ENCODE measurements around the gene SIRPA.
"Not testable (repeated sequence)": the region's sequence is repeated elsewhere in the genome, so short reads cannot be mapped to it uniquely, and the experiment has no call there.

Gene SIRPA

GRCh38 chr20:1908191-1908590 lies 13.0 kb downstream of the SIRPA start:
- no peak for DNase-seq

GRCh38 chr20:1909097-1909496 lies 13.9 kb downstream of the SIRPA start:
- no peak for DNase-seq

DNA sequence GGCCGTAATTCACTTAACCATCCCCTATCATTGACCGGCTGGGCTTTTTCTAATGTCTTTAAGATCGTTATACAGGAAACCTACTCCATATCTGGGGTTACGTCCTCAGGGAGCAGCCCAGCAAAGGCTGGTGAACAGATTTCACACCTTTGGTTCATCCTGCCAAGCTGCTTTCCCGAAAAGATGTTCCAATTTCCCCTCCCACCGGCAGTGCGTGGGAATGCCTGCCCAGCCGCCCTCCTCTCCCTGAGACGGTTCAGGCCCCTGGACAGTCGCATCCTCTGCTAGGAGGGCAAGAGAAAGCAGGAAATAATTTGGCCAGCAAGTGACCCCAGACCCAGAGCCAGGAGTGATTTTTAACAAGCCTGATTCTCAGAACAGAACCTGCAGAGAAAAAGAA lies 16.3 kb downstream of the SIRPA start:
- DNase-seq: no peak

- no peak for DNase-seq
Measured at GRCh38 chr20:1912053-1912452, 16.8 kb downstream of the SIRPA start.

DNA sequence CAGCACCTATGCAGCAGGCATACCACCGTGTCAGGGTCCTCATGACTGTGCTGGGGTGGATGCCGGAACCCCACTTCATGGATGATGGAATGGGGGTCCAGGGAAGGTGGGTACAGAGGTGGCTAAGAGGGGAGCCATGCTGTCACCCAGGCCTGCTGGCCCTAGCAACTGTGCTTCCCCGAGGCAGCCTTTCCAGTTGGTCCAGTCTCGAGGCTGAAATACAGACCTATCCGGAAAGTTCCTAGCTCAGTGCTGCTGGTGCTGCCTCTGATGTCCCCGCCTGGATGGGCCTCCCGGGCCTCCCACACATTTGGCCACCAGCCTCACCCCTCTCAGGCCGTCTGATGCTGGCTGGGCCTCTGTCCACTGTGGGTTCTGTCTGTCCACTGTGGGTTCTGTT lies 17.4 kb downstream of the SIRPA start:
- no peak for DNase-seq

- not testable (repeated sequence) for DNase-seq
Measured at GRCh38 chr20:1915233-1915632, 20.0 kb downstream of the SIRPA start.

GRCh38 chr20:1915725-1916124 lies 20.5 kb downstream of the SIRPA start:
- no peak for DNase-seq

GRCh38 chr20:1917786-1918185 lies 22.6 kb downstream of the SIRPA start:
- no peak for DNase-seq

DNA sequence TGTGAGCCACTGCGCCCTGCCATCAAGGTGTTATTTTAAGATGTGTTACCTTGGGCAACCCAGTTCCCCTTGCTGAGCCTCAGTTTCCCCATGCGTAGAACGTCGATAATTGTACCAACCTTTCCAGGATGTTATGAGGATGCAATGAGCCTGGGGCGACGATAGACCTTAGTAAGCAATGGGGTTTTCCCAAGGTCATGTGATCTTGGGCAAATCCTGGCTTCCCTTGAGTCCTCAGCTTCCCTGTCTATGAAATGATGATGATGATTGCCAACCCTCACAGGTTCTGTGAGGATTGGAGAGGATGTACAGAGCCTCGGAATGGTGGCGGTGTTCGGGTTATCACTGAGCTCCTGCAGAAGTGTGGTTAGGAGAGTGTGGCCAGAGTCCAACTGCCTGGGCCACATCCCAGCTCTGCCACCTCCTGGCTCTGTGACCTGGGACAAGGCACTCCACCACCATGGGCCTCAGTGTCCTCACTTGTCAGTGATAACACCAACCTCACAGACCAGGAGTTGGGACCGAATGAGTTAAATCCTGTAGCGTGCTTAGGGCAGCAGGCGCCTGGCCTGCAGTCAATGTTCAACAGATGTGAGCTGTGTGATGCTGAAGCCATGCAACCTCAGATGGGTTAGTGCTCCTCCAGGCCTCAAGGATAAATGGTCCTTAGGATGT lies 23.4 kb downstream of the SIRPA start:
- DNase-seq: no peak

DNA sequence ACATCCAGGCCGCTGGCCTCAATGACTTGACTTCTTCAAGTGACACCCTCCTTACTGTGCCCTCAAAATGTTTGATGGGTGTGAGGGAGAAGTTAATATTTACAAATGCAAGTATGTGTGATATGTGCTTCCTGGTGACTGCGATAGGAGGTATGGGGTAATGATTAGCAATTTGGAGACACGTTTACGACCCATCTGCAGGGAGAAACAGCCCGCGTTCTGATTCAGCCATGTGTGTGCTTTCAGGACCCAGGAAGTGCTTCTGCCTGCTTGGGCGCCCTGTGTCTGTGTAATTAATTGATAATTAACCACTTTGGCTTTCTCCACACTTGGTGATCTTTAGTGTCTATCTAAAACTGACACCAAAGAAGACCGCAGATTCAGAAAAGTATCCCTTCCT lies 25.0 kb downstream of the SIRPA start:
- DNase-seq: no peak

DNA sequence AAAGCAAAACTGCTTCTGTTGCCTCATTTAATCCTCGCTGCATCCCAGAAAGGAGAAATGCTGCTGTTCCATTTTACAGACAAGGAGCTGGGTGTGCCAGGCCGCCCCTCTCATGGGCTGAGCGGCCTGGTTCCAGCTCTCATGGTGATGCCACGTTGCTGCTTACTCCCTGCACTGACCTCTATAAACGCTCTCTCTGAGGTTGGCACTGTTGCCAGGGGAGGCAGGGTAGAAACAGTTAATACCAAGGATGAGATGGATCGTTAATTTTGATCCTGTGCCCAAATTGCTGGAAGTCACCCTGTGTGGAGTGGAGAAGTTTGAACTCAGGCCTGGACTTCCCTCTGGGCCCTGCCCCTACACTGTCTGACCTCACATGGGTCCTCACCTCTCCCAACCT lies 25.6 kb downstream of the SIRPA start:
- DNase-seq: no peak

DNA sequence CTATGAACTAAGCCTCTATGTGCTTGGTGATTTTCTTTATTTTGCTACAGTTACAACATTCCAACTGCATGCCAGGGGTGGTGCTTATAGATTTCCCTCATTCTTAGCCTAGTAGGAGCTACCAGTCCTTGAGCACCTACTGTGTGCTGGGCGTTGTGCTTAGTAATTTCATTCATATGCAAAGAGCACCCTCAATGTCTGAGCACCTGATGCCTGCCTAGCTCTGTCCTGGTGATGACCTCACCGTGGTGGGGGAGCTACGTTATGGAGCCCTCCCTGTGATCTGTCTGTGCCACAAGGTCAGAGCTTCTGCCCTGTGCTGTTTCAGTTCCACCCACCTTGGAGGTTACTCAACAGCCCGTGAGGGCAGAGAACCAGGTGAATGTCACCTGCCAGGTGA lies 26.8 kb downstream of the SIRPA start:
- not testable (repeated sequence) for DNase-seq

- DNase-seq: no peak
Measured at GRCh38 chr20:1922786-1923185, 27.6 kb downstream of the SIRPA start.

- DNase-seq: no peak
Measured at GRCh38 chr20:1924910-1925861, 30.0 kb downstream of the SIRPA start.

- DNase-seq: no peak
Measured at GRCh38 chr20:1926237-1926636, 31.0 kb downstream of the SIRPA start.

DNA sequence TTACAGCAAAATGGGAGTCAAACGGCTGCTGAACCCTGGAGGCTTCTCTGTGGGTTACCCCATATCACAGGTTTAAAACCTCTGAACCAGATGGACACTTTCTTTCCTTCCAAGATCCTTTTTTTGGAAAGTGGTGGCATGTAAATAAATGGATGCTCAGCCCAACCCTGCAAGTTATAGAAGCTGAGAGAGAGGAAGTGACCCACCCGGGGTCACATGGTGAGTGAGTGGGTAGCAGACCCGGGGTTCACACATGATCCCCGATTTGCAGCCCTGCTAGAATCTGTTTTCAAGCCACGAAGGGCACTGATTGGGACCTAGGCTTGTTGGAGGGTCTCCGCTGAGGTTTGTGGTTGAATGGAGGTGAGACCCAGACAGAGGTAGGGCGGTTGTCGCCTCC lies 32.0 kb downstream of the SIRPA start:
- DNase-seq: no peak

DNA sequence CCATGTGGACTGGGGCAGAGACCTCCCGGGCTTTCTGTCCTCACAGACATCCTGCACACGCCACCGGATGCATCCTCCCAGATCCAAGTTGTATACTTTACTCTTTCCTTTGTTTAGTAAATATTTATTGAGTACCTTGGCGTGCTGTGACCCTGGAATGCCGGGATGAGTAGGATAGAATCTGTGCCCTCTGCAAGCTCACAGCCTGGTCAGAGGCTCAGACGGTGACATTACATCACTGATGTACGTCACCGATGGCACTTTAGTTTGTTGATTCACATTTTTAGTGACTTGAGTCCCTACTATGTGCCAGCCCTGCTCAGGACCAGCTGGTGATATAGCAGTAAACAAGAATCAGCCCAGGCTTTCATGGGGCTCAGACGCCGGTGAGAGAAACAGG lies 32.9 kb downstream of the SIRPA start:
- DNase-seq: no peak

GRCh38 chr20:1928782-1929181 lies 33.6 kb downstream of the SIRPA start:
- no peak for DNase-seq

GRCh38 chr20:1929460-1929859 lies 34.3 kb downstream of the SIRPA start:
- DNase-seq: no peak

DNA sequence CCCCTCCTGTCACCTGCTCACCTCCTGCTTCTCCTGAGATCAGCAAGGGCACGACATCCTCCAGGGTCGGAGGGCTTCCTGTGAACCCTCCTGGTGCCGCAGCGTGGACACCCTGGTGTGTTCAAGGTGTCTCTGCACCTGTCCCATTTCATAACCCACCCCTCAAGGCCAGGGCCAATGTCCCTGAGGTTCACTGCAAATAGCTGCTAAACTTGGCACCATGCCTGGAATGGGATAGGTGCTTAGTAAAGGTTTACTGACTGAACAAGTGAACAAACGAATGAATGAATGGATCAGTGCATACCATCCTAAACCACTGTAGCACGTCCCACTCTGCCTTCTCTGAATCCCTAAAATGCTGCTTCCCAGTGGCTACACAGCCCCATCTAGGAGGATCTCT lies 35.0 kb downstream of the SIRPA start:
- DNase-seq: no peak

DNA sequence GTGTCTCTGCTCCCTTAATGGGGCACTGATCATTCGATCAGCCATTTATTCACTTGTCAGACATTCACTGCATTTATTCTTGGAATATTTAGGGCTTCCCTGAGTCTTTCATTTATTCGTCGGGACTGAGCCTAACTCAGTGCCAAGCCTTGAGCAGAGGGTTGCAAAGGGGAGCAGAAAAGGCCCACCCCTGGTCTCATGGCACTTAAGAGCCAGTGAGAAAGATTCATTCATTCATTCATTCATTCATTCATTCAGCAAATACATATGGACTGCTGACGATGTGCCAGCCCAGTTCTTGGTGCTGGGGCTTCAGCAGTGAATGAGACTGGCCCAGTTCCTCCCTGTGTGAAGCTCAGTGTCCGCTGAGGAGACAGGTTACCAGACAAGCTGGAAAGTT lies 36.6 kb downstream of the SIRPA start:
- DNase-seq: no peak

- no peak for DNase-seq
Measured at GRCh38 chr20:1932971-1933370, 37.8 kb downstream of the SIRPA start.

DNA sequence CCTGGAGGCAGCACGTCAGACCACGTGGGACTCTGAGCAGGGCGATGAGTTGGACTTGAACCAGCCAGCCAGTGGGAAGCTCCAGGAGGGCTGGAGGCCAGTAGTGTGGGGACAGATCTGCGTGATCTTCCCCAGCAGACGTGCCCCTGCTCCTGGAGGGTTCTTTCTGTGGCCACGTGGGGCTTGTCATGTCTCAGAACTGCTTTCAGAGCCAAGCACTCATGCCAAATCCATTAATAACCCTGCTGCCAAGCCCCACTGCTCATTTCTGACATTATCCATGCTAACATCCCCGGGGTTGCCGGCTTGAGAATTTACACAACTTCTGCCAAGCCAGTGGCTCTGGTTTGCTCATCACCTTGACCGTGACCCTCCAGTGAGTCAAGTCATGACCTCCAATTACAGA lies 38.3 kb downstream of the SIRPA start:
- DNase-seq: no peak

DNA sequence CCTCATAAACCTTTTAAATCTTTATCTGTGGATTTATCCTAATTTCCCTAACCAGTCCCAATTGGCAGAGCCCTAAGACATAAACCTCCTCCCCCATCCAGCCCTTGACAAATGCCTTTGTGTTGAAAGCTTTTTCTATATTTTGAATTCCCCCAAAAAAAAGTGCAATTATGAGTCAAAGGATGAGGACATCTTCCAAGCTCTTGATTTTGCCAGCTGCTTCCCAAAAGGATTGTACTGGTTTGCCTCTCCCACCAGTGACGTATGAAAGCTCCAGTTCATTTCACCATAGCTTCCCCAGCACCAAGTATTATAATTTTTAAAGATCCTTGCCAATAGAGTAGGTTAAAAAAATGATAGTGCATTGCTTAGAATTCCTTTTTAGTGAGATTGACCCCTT lies 38.9 kb downstream of the SIRPA start:
- no peak for DNase-seq

Measured in bone marrow (tissue), 2 donors.